OCI-LY1 (cell line): ENCODE results near the gene HS3ST5.

Experiments
- EZH2 ChIP-seq: fragments of 200-600 bp; sonication (generic), shearing (Covaris generic); IDR thresholded peaks from 2 replicates; pipeline ENCODE4 v1.8.0; 2017; ENCODE audit warnings: borderline replicate concordance, mixed run types, mild to moderate bottlenecking, antibody characterized with exemption, low read length, moderate library complexity, mixed read lengths
- TF ChIP-seq, protein P1 (sequence below): fragments of 200-600 bp; sonication (generic), shearing (Covaris generic); IDR thresholded peaks from 2 replicates; pipeline ENCODE4 v1.5.1; 2017; ENCODE audit warnings: mild to moderate bottlenecking, antibody characterized with exemption, low read length, moderate library complexity, mixed read lengths

GRCh38 chr6:114133816-114134215 lies 209.0 kb downstream of the HS3ST5 start:
- TF ChIP-seq EZH2: no peak
- TF ChIP-seq, protein P1, sequence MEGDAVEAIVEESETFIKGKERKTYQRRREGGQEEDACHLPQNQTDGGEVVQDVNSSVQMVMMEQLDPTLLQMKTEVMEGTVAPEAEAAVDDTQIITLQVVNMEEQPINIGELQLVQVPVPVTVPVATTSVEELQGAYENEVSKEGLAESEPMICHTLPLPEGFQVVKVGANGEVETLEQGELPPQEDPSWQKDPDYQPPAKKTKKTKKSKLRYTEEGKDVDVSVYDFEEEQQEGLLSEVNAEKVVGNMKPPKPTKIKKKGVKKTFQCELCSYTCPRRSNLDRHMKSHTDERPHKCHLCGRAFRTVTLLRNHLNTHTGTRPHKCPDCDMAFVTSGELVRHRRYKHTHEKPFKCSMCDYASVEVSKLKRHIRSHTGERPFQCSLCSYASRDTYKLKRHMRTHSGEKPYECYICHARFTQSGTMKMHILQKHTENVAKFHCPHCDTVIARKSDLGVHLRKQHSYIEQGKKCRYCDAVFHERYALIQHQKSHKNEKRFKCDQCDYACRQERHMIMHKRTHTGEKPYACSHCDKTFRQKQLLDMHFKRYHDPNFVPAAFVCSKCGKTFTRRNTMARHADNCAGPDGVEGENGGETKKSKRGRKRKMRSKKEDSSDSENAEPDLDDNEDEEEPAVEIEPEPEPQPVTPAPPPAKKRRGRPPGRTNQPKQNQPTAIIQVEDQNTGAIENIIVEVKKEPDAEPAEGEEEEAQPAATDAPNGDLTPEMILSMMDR: no peak
